NB4 (cell line): ENCODE results near the gene NADK.

Source experiments
- DNase-seq: peaks from one replicate; pipeline ENCODE4 v3.0.0; 2010; ENCODE audit warnings: low read depth
- H3K4me3 ChIP-seq: one replicate; pipeline ENCODE4 v1.5.1; 2011; ENCODE audit warnings: mild to moderate bottlenecking, low read depth, low read length, moderate library complexity
- CTCF ChIP-seq: IDR thresholded peaks from one replicate; pipeline ENCODE4 v1.5.1; 2012; ENCODE audit warnings: low read depth, low read length
- MYC ChIP-seq: IDR thresholded peaks from 2 replicates; pipeline ENCODE4 v1.6.1; 2011; ENCODE audit warnings: low read depth, low read length
- POLR2A ChIP-seq: IDR thresholded peaks from 2 replicates; pipeline ENCODE4 v1.6.1; 2011; ENCODE audit warnings: mild to moderate bottlenecking; ENCODE audit not compliant: insufficient read length; ENCODE audit errors: extremely low read depth
- TF ChIP-seq, protein P1 (sequence below): IDR thresholded peaks from 2 replicates; pipeline ENCODE4 v1.6.1; 2011; ENCODE audit warnings: low read depth, low read length

Gene NADK

DNA sequence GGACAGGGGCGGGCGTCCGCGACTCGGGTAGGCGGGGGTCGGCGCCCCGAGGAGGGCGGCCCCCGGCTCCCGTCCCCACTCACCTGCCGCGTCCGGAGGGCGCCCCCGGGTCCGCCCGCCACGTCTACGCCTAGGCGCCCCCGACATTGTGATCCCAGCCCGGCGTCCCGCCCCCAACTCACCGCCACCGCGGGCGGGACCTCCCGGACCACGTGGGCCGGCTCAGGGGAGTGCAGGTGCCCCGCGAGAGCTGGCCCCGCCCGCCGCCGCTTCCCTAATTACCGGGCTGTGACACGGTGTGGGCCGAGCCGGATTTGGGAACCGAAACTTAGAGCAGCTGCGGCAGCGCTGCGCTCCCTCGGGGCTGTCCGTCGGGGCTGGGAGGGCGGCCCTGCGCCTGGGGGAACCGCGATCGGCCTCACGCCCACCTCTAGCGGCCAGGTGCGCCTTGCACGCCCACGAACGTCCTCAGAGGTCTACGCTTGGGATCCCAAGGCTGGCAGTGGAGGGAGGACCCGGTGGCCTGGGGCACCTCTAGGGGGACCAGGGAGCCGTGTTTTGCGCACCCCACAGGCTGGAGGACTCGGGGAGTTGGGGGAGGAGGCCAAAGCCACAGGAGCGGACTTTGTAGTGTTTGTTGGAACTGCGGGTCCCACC, 521 bp upstream of the NADK start:
- TF ChIP-seq CTCF, result peak; percentile 20
- TF ChIP-seq, protein P1, sequence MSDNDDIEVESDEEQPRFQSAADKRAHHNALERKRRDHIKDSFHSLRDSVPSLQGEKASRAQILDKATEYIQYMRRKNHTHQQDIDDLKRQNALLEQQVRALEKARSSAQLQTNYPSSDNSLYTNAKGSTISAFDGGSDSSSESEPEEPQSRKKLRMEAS, result peak; percentile 82
- TF ChIP-seq MYC, result peak; percentile 64
- TF ChIP-seq POLR2A, result no peak
- H3K4me3 ChIP-seq, result peak overlapping the region; percentile 21
- peak; percentile 94 for DNase-seq

DNA sequence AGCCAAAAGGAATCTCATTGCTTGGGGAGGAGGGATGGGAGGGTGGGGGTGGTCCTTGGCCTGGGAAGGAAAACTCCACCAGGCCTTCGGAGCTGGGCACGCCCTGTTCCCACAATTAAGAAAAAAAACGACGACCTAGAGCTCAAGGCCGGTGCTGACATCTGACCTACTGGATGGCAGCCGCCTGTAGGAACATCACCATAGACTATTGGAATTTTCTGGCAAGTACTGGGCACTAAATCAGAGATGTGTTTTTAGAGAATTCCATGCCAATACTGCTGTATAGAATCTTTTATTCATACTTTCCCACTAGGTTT, 729 bp downstream of the NADK start:
- TF ChIP-seq, protein P1, result no peak
- TF ChIP-seq POLR2A (no peak), MYC (no peak), CTCF (no peak)
- DNase-seq, result no peak
- peak overlapping the region; percentile 92 for H3K4me3 ChIP-seq

DNA sequence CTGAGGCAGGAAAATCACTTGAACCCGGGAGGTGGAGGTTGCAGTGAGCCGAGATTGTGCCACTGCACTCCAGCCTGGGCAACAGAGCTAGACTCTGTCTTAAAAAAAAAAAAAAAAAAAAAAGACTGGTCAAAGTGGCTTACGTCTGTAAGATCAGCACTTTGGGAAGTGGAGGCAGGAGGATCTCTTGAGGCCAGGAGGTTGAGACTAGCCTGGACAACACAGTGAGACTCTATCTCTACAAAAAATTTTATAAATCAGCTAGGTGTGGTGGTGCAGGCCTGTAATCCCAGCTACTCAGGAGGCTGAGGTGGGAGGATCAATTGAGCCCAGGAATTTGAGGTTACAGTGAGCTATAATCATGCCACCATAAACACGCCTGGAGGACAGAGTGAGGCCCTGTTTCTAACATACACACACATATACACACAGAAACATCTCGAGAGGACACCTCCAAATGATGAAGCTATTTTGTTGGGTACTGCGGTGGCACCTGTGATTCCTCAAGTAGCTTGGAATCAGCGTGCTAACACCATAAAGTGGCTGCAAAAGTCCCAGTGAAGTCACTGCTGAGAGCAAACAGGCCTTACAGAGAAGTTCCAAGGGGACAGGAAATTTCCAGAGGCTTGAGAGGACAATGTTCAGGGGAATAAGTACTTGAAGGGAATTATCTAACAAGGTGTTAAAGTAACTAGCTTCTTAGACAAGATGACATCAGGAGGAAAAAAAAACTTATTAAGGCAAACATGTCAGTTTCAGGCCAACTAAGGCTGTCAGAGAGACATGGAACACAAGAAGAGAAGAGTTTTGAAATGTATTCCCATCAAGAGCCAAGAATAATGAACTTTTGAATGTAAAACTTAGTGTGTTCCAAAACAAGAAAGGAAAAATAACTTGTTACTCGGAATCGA, 1.3 kb downstream of the NADK start:
- H3K4me3 ChIP-seq, result peak overlapping the region; percentile 92
- DNase-seq, result no peak
- TF ChIP-seq MYC, result no peak
- TF ChIP-seq POLR2A, result no peak
- TF ChIP-seq, protein P1, result no peak
- no peak for TF ChIP-seq CTCF

DNA sequence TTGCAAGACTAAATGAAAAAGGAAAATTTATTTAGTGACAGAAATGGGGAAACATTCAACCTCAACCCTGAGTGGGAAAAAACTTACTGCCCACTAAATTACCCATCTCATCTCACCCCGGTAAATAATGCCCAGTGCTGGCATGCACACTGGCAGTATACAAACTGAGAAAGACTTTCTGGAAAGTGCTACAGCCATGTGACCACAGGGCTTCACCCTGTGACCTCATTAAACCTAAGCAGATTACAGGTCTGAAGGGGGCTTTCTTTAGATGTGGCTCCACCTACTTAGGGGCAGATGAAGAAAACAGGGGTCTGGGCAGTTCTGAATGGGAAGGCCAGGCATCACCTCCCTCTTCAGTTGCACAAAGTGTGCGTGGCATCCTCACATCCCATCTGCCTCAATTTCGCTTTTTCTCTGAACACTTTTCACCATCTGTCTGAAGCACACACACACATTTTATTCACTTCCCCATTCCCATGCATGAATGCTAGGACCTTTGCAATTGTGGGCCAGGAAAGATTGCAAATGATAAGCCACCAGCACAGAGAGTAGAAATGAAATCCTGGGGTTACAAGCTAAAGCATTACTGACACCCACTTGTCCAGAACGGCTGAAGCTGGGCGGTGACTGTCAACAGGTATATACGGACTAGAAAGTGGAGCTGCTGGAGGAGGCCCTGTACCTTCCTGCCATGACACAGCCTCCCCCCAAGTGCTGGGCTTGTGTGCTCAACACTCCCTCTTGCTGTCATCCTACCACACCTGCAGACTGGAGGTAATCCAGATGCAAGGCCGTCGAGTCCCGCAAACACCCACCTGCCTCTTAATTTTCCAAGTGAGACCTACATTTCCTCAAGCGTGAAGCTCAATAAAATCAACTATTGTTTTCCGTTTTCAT, 2.7 kb downstream of the NADK start:
- H3K4me3 ChIP-seq, result peak overlapping the region; percentile 37
- peak; percentile 73 for DNase-seq
- no peak for TF ChIP-seq MYC
- TF ChIP-seq, protein P1, result no peak
- no peak for TF ChIP-seq POLR2A
- no peak for TF ChIP-seq CTCF

GRCh38 chr1:1773874-1774273, 4.4 kb downstream of the NADK start:
- no peak overlapping the region for H3K4me3 ChIP-seq
- DNase-seq, result no peak
- TF ChIP-seq MYC (no peak), CTCF (no peak), POLR2A (no peak)
- TF ChIP-seq, protein P1, result no peak
